Osteoblast (primary cell): ENCODE measurements around the gene EPHX1. TPM values are rescaled to one million over a fixed set of nuclear protein-coding genes. Genes with fewer than 3 reads are reported as not detected.
"Not testable (repeated sequence)": the region's sequence is repeated elsewhere in the genome, so short reads cannot be mapped to it uniquely, and the experiment has no call there.

Experiments used
- DNase-seq: peaks from one replicate; pipeline ENCODE4 v3.0.0; 2011; ENCODE audit warnings: low spot score, mixed read lengths; ENCODE audit not compliant: insufficient read length; ENCODE audit errors: missing footprints
- H2AFZ ChIP-seq: 2 replicates; pipeline ENCODE4 v1.6.0; 2011; ENCODE audit warnings: mild to moderate bottlenecking, low read length
- H3K27ac ChIP-seq: 2 replicates; pipeline ENCODE4 v1.5.1; 2011; ENCODE audit warnings: mild to moderate bottlenecking, low read depth, low read length, moderate library complexity
- H3K27me3 ChIP-seq: 2 replicates; pipeline ENCODE4 v1.6.0; 2012; ENCODE audit warnings: mild to moderate bottlenecking, control low read depth, inconsistent platforms, low read length, moderate library complexity; ENCODE audit not compliant: insufficient read depth
- H3K36me3 ChIP-seq: 2 replicates; pipeline ENCODE4 v1.5.1; 2011; ENCODE audit warnings: mild to moderate bottlenecking, low read length, control low read depth, moderate library complexity; ENCODE audit not compliant: insufficient read depth
- H3K4me1 ChIP-seq: 2 replicates; pipeline ENCODE4 v1.5.1; 2011; ENCODE audit warnings: mild to moderate bottlenecking, low read length, control low read depth, moderate library complexity; ENCODE audit not compliant: insufficient read depth
- H3K4me2 ChIP-seq: 2 replicates; pipeline ENCODE4 v1.6.0; 2011; ENCODE audit warnings: mild to moderate bottlenecking, low read length; ENCODE audit not compliant: insufficient read depth
- H3K4me3 ChIP-seq: fragments of 200-600 bp; sonication (generic); 3 replicates; pipeline ENCODE4 v1.5.1; 2012; ENCODE audit warnings: mild to moderate bottlenecking, low read length, inconsistent platforms; ENCODE audit not compliant: insufficient read depth
- H3K79me2 ChIP-seq: 2 replicates; pipeline ENCODE4 v1.6.0; 2012; ENCODE audit warnings: mild to moderate bottlenecking, low read length, control low read depth, inconsistent platforms; ENCODE audit not compliant: insufficient read depth
- H3K9me3 ChIP-seq: 2 replicates; pipeline ENCODE4 v1.5.1; 2011; ENCODE audit warnings: low read depth, low read length, control low read depth
- H4K20me1 ChIP-seq: 2 replicates; pipeline ENCODE4 v1.6.0; 2012; ENCODE audit warnings: mild to moderate bottlenecking, low read length, control low read depth; ENCODE audit not compliant: insufficient read depth
- CTCF ChIP-seq: IDR thresholded peaks from 2 replicates; pipeline ENCODE4 v1.5.1; 2011; ENCODE audit warnings: mild to moderate bottlenecking, low read depth, low read length, moderate library complexity; ENCODE audit errors: extremely low read depth
- total RNA-seq: library from RNA; depleted of rRNA; stranded (reverse); fragments of >200 nt; gene quantifications from 2 replicates; pipeline ENCODE4 v1.2.3, GENCODE V29; 2012

The EPHX1 gene
- total RNA-seq, 1 donor: 67.0 TPM

- peak overlapping the region; percentile 85 for H3K4me2 ChIP-seq
- peaks cover 14% of the 10 kb centered on the region for H4K20me1 ChIP-seq
- peak overlapping the region; percentile 80 for H3K4me3 ChIP-seq
- DNase-seq: no peak
- peak overlapping the region; percentile 94 for H2AFZ ChIP-seq
- H3K79me2 ChIP-seq: peaks cover 43% of the 10 kb centered on the region
- no peak overlapping the region for H3K27ac ChIP-seq
- no peaks in the 10 kb centered on the region for H3K27me3 ChIP-seq
- H3K4me1 ChIP-seq: peaks cover 32% of the 10 kb centered on the region
- no peak for TF ChIP-seq CTCF
- H3K36me3 ChIP-seq: no peaks in the 10 kb centered on the region
- H3K9me3 ChIP-seq: no peaks in the 10 kb centered on the region
Measured at GRCh38 chr1:225777058-225777582, 32.8 kb upstream of the EPHX1 start.

- H3K9me3 ChIP-seq: no peaks in the 10 kb centered on the region
- H2AFZ ChIP-seq: peak within 1 kb of the TSS; percentile 94
- H3K79me2 ChIP-seq: peaks cover 49% of the 10 kb centered on the region
- peak; percentile 97 for DNase-seq
- peaks cover 25% of the 10 kb centered on the region for H3K4me1 ChIP-seq
- TF ChIP-seq CTCF: peak; percentile 89
- H3K4me3 ChIP-seq: peak within 1 kb of the TSS; percentile 80
- H3K27me3 ChIP-seq: no peaks in the 10 kb centered on the region
- H3K36me3 ChIP-seq: no peaks in the 10 kb centered on the region
- peaks cover 20% of the 10 kb centered on the region for H4K20me1 ChIP-seq
- H3K4me2 ChIP-seq: peak within 1 kb of the TSS; percentile 85
- H3K27ac ChIP-seq: peak within 1 kb of the TSS; percentile 76
Measured at GRCh38 chr1:225777583-225778336, 32.2 kb upstream of the EPHX1 start, which contains the start of gene SRP9. SRP9 (plus strand) TSS chr1:225777826; CDS start chr1:225777941, 115 bp downstream.

GRCh38 chr1:225778337-225778669 is 31.6 kb upstream of the EPHX1 start:
- Histone ChIP-seq H3K27ac (peak overlapping the region; percentile 76), H2AFZ (peak overlapping the region; percentile 75), H3K9me3 (no peaks in the 10 kb centered on the region), H3K4me1 (peaks cover 21% of the 10 kb centered on the region), H3K36me3 (no peaks in the 10 kb centered on the region), H3K27me3 (no peaks in the 10 kb centered on the region), H3K4me3 (peak overlapping the region; percentile 80), H3K4me2 (peak overlapping the region; percentile 85), H4K20me1 (peaks cover 21% of the 10 kb centered on the region), H3K79me2 (peaks cover 55% of the 10 kb centered on the region)
- TF ChIP-seq CTCF: no peak
- DNase-seq: no peak

GRCh38 chr1:225779165-225779564 is 30.8 kb upstream of the EPHX1 start:
- peaks cover 24% of the 10 kb centered on the region for H4K20me1 ChIP-seq
- H3K36me3 ChIP-seq, DNase-seq, H3K27me3 ChIP-seq, H3K9me3 ChIP-seq, H2AFZ ChIP-seq: not testable (repeated sequence)
- H3K27ac ChIP-seq: peak overlapping the region; percentile 76
- H3K79me2 ChIP-seq: peaks cover 62% of the 10 kb centered on the region
- H3K4me2 ChIP-seq: peak overlapping the region; percentile 85
- H3K4me1 ChIP-seq: peaks cover 21% of the 10 kb centered on the region
- H3K4me3 ChIP-seq: peak overlapping the region; percentile 80
